ENCODE measurements around the gene C1orf21.

Gene C1orf21

DNA sequence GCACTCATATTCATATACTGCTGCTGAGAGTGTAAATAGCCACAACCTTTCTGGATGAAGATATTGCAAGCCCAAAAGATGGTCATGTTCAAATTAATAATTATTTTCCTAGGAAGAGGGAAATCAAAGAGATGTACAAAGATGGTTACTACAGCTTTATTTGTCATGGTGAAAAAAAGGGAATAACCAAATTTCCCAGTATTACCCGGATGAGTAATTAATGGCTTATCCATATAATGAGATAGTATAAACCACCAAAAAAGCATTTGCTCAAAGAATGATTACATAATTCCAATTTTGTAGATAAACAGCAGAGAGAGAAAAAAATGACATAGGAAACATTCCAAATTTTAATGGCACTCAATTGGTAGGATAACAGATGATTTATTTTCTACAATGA lies 165.6 kb downstream of the C1orf21 start:
- Mint-ChIP-seq H3K4me3 (no peak overlapping the region), H3K27me3 (ENCODE audit: low read depth) (peaks cover 7% of the 10 kb centered on the region), H3K9me3 (no peaks in the 10 kb centered on the region), H3K4me1 (ENCODE audit: low read depth) (no peaks in the 10 kb centered on the region), H3K36me3 (ENCODE audit: low read depth) (no peaks in the 10 kb centered on the region), H3K27ac (no peak overlapping the region)
- DNase-seq (ENCODE audit: low spot score), result no peak

DNA sequence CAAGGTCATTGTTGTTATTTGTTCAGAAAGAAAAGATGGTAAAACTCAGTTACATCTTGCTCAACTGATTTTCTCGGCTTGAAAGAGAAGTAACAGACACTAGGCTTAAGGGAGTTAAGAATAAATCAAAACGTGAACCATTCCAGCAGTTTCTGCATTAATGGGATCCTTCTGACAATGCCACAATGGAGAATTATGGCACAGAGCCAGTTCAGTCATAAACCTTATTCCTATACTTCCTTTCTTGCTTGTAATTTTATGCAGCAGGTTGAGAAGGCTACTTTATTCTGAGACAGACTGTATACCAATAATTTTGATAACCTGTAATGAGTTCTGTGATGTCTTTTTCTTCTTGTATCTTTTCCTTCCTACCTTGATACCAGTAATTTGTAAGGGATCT lies 167.0 kb downstream of the C1orf21 start:
- Mint-ChIP-seq H3K4me3 (no peak overlapping the region), H3K27ac (no peak overlapping the region), H3K9me3 (no peaks in the 10 kb centered on the region), H3K27me3 (ENCODE audit: low read depth) (peaks cover 7% of the 10 kb centered on the region), H3K36me3 (ENCODE audit: low read depth) (no peaks in the 10 kb centered on the region), H3K4me1 (ENCODE audit: low read depth) (no peaks in the 10 kb centered on the region)
- no peak for DNase-seq (ENCODE audit: low spot score)

DNA sequence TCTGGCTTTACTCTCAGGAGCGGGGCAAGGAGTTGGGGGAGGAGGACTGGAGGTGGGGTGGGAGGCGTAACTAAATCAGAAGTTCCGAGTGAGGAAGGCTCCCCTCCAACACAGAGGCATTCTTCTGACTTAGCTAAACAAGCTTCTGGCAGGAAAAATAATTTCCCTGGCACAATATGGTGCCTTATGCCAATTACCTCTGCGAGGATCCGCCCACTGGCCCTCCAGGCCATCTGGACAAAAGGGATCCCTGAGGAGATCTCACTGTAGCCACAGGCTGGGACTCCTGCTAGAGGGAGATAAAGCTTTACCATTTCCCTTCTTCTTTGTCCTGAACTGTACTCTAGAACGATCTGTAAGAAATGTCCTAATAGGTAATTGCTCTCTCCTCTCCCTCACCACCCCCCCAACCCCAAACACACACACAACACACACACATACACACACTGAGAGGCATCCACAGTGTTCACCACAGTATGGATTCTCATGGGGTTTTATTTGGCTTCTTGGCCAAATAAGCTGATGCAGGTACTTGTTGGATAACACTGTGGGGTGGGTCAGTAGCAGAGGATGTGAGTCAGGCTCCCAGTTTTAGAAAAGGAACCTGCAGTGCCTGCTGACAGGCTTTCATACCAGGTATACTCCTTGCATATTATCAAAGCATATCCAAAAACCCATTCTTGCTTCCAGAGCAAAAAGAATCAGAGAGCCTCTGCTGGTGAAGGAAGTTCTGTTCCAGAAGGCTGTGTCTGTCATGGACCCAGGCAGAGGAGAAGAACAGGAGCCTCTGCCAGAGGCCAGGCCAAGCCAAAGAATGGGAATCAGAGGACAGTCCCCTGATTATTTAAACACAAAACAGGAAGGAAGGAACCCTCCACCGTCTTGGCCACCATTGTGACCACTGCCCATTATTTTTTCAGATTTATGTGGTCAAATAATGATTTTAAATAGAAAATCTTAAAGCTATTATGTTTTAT lies 169.1 kb downstream of the C1orf21 start:
- Mint-ChIP-seq H3K4me3 (no peak overlapping the region), H3K4me1 (ENCODE audit: low read depth) (no peaks in the 10 kb centered on the region), H3K27me3 (ENCODE audit: low read depth) (peaks cover 7% of the 10 kb centered on the region), H3K27ac (no peak overlapping the region), H3K36me3 (ENCODE audit: low read depth) (no peaks in the 10 kb centered on the region), H3K9me3 (no peaks in the 10 kb centered on the region)
- no peak for DNase-seq (ENCODE audit: low spot score)

DNA sequence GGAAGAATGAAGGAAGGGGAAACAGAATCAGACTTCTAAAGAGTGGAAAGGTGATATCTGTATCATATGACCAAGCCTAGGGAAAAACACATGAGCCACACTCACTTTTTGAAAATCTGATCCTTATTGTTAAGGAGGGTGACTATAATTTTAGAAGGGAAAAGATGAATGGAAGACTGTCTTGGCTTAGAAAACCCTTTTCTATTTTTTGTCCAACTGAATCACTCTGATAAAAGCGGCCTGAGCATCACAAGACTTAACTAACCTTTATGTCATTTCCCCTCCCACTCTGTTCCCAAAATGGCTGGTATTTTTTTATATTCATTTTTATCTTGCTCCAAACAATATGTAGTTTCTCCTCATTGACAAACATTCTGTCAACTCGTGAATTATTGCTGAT lies 169.8 kb downstream of the C1orf21 start:
- DNase-seq (ENCODE audit: low spot score), result no peak
- H3K27ac Mint-ChIP-seq, result no peak overlapping the region
- no peaks in the 10 kb centered on the region for H3K36me3 Mint-ChIP-seq (ENCODE audit: low read depth)
- H3K4me3 Mint-ChIP-seq, result no peak overlapping the region
- H3K9me3 Mint-ChIP-seq, result no peaks in the 10 kb centered on the region
- peaks cover 7% of the 10 kb centered on the region for H3K27me3 Mint-ChIP-seq (ENCODE audit: low read depth)
- H3K4me1 Mint-ChIP-seq (ENCODE audit: low read depth), result no peaks in the 10 kb centered on the region

DNA sequence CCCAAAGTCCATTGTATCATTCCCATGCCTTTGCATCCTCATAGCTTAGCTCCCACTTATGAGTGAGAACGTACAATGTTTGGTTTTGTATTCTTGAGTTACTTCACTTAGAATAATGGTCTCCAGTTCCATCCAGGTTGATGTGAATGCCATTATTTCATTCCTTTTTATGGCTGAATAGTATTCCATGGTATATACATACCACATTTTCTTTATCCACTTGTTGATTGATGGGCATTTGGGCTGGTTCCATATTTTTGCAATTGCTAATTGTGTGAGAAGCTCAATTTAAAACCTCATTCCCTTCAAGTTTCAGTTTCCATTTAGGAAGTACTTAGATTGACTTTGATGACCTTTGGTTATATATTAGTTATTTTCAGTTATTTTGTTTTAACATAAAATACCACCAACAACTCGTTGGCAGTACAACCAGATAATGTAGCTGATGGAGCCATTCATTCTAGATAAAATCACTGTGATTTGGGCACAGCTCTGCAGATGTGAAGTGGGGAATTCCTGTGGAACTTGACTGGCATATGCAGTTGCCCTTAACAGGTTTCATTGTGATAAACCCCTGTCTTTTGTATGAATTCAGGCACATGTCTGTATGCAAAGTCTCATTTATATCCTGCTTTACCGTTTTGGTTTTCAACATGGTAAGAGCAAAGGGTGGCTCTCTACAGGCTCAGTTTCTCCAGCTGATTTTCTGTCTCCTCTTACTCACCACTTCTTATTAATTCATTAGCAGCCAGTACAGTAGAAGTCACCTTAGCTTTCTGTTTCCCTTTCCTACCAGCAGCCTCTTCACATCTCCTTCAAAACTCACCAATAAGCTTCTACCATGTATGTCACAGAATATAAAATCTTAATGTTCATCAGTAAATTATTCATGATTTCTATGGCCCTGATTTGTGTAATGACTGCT lies 170.9 kb downstream of the C1orf21 start:
- peaks cover 2% of the 10 kb centered on the region for H3K27me3 Mint-ChIP-seq (ENCODE audit: low read depth)
- H3K4me3 Mint-ChIP-seq, result no peak overlapping the region
- H3K27ac Mint-ChIP-seq, result no peak overlapping the region
- H3K4me1 Mint-ChIP-seq (ENCODE audit: low read depth), result no peaks in the 10 kb centered on the region
- no peaks in the 10 kb centered on the region for H3K9me3 Mint-ChIP-seq
- no peaks in the 10 kb centered on the region for H3K36me3 Mint-ChIP-seq (ENCODE audit: low read depth)
- DNase-seq (ENCODE audit: low spot score), result no peak

DNA sequence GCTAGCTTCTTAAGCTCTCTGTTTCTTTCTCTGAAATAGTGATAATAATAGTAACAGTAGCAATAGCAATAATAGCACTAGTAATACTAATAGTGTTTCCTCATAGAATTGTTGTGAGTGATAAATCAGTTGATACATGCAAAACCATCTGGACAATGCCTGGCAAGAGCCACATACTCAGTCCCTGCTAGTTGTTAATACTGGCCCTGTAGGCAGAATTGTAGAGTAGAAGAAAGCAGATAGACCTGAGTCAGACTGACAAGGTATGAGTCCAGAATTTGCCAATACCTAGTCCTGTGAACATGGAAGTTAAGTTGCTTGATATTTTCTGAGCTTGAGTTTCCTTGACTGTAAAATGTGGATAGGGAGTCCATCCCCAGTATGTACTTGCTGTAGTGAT lies 171.9 kb downstream of the C1orf21 start:
- H3K4me1 Mint-ChIP-seq (ENCODE audit: low read depth), result no peaks in the 10 kb centered on the region
- no peak overlapping the region for H3K4me3 Mint-ChIP-seq
- H3K9me3 Mint-ChIP-seq, result no peaks in the 10 kb centered on the region
- no peaks in the 10 kb centered on the region for H3K36me3 Mint-ChIP-seq (ENCODE audit: low read depth)
- no peak for DNase-seq (ENCODE audit: low spot score)
- H3K27me3 Mint-ChIP-seq (ENCODE audit: low read depth), result peaks cover 4% of the 10 kb centered on the region
- H3K27ac Mint-ChIP-seq, result no peak overlapping the region

DNA sequence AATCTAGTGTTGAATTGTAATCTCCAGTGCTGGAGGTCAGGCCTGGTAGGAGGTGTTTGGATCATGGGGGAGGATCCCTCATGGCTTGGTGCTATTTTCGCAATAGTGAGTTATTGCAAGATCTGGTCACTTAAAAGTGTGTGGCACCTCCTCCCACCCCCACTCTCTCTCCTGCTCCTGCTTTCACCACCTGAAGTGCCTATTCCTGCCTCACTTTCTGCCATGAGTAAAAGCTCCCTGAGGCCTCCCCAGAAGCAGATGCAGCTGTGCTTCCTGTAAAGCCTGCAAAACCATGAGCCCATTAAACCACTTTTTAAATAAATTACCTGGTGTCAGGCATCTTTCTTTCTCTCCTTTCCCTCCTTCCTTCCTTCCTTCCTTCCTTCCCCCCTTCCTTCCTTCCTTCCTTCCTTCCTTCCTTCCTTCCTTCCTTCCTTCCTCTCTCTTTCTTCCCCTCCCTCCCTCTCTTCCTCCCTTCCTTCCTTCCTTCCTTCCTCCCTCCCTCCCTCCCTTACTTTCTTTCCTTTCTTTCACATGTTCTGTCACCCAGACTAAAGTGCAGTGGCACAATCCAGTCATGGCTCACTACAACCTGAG lies 172.4 kb downstream of the C1orf21 start:
- Mint-ChIP-seq H3K27me3 (ENCODE audit: low read depth) (peaks cover 4% of the 10 kb centered on the region), H3K4me1 (ENCODE audit: low read depth) (no peaks in the 10 kb centered on the region), H3K4me3 (no peak overlapping the region), H3K9me3 (no peaks in the 10 kb centered on the region), H3K36me3 (ENCODE audit: low read depth) (no peaks in the 10 kb centered on the region), H3K27ac (no peak overlapping the region)
- DNase-seq (ENCODE audit: low spot score), result no peak

DNA sequence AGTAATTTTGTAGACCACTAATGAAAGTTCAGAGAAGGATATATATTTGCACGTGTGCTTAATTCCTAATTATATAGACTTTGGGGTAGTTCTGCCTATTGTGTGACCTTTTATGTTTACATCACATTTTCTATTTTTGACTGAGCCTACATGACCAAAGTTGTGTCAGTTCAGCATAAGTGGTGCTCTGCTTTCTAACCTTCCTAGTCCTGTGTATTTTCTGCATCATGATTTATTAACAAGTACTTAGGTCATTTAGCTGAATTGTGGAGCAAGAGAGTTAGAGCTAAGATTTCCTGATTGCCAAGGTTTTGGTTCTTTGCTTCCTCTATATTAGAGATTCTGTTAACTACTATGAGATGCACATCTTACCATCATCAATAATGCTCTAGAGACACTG lies 176.0 kb downstream of the C1orf21 start:
- H3K4me3 Mint-ChIP-seq, result no peak overlapping the region

DNA sequence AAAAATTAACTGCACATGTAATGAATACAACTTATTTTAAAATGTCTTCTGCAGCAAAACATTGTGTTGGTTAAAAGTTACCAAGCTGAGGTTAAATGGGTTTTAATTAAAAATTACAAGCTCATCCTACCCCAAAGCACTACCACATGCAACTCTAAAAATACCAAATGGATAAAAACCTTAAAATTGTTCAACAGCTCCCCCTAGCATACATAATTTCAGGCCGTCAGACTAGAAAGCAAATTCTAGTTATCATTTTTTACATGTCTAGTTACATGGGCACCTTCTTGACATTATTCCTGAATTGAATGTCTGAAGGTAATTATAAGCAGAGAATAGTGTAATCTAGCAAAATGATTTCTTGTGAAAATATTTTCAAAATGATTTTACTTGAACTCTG lies 176.5 kb downstream of the C1orf21 start:
- H3K27ac Mint-ChIP-seq, result no peak overlapping the region
- DNase-seq (ENCODE audit: low spot score), result no peak
- no peaks in the 10 kb centered on the region for H3K36me3 Mint-ChIP-seq (ENCODE audit: low read depth)
- H3K9me3 Mint-ChIP-seq, result no peaks in the 10 kb centered on the region
- H3K4me1 Mint-ChIP-seq (ENCODE audit: low read depth), result no peaks in the 10 kb centered on the region
- peaks cover 8% of the 10 kb centered on the region for H3K27me3 Mint-ChIP-seq (ENCODE audit: low read depth)
- H3K4me3 Mint-ChIP-seq, result no peak overlapping the region

More for the DNA sequence above, 176.0 kb downstream of the C1orf21 start:
- no peak overlapping the region for H3K27ac Mint-ChIP-seq
- no peaks in the 10 kb centered on the region for H3K4me1 Mint-ChIP-seq (ENCODE audit: low read depth)
- H3K36me3 Mint-ChIP-seq (ENCODE audit: low read depth), result no peaks in the 10 kb centered on the region
- peaks cover 5% of the 10 kb centered on the region for H3K27me3 Mint-ChIP-seq (ENCODE audit: low read depth)
- no peaks in the 10 kb centered on the region for H3K9me3 Mint-ChIP-seq
- no peak for DNase-seq (ENCODE audit: low spot score)

DNA sequence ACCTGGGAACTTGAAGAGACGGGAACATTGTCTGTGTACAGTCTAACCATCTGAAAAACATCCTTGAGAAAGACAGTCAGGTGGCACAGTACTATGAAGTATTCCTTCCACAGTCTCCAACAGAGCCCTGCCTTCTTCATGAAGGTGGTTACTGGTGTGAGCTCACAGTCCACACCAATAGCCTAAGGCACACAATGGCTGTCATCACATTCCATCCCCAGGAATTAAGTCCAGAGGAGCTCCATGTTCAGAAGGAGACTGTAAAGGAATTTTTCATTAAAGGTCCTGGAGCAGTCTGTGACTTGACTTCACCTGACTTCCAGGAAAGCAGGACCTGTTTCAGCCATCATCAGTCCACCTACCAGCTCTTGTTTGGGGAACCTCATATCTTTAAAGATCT lies 180.2 kb downstream of the C1orf21 start:
- Mint-ChIP-seq H3K27me3 (ENCODE audit: low read depth) (peaks cover 13% of the 10 kb centered on the region), H3K27ac (no peak overlapping the region), H3K9me3 (no peaks in the 10 kb centered on the region), H3K4me3 (no peak overlapping the region), H3K4me1 (ENCODE audit: low read depth) (no peaks in the 10 kb centered on the region), H3K36me3 (ENCODE audit: low read depth) (no peaks in the 10 kb centered on the region)
- no peak for DNase-seq (ENCODE audit: low spot score)

DNA sequence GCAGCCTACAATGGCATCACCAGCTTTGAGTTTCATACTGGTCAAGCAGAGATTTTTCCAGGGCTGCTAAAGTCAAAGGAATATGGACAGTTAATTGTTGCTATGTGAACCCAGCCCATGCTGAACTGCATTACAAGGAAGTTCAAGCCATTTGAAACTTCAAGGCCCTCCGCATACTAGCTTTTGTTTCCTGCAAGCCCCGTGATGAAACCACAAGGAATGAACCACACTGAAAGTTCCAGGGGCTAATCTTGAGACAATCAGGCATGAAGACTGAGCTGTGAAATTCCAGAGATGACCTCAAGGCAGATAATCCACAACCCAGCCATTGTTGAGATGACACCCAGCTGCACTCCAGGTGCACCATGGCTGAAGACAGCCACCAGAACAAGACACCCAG lies 180.8 kb downstream of the C1orf21 start:
- Mint-ChIP-seq H3K4me3 (no peak overlapping the region), H3K27me3 (ENCODE audit: low read depth) (peaks cover 13% of the 10 kb centered on the region), H3K36me3 (ENCODE audit: low read depth) (no peaks in the 10 kb centered on the region), H3K9me3 (no peaks in the 10 kb centered on the region), H3K4me1 (ENCODE audit: low read depth) (no peaks in the 10 kb centered on the region), H3K27ac (no peak overlapping the region)
- no peak for DNase-seq (ENCODE audit: low spot score)

DNA sequence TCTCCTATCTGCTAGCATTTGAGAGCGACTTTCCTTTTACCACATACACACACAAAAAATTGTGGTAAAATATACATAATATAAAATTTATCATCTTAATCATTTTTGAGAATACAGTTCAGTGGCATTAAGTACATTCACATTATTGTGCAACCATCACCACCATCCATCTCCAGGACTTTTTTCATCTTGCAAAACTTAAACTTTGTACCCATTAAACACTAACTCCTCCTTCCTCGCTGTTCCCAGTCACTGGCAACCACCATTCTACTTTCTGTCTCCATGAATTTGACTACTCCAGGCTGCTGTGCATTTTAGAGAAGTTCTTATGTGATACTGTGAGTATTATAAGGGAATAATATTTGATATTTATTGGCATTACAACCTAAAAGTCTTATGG lies 181.3 kb downstream of the C1orf21 start:
- Mint-ChIP-seq H3K27me3 (ENCODE audit: low read depth) (peaks cover 10% of the 10 kb centered on the region), H3K4me1 (ENCODE audit: low read depth) (no peaks in the 10 kb centered on the region), H3K4me3 (no peak overlapping the region), H3K27ac (no peak overlapping the region), H3K36me3 (ENCODE audit: low read depth) (no peaks in the 10 kb centered on the region), H3K9me3 (no peaks in the 10 kb centered on the region)
- DNase-seq (ENCODE audit: low spot score), result no peak

DNA sequence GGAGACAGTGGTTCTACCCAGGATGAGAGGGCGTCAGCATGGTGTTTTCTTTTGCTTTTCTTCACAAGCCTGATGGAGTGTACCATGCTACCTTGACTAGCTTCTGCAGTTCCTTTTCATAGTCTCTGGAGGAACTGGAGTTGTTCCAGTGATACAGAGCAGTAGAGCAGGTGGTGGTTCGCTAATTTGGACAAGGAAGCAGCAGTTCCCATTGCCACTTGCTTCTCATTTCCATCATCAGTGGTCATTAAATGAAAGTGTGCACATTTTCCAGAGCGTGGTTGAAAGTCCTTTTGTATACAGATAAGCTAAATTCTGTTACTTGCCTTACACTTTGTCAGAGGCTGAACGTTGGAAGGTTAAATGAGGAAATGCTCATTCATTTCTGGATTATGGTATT lies 182.3 kb downstream of the C1orf21 start:
- H3K9me3 Mint-ChIP-seq, result no peaks in the 10 kb centered on the region
- no peak overlapping the region for H3K27ac Mint-ChIP-seq
- no peaks in the 10 kb centered on the region for H3K4me1 Mint-ChIP-seq (ENCODE audit: low read depth)
- no peak overlapping the region for H3K4me3 Mint-ChIP-seq
- no peak for DNase-seq (ENCODE audit: low spot score)
- H3K27me3 Mint-ChIP-seq (ENCODE audit: low read depth), result peaks cover 10% of the 10 kb centered on the region
- no peaks in the 10 kb centered on the region for H3K36me3 Mint-ChIP-seq (ENCODE audit: low read depth)

DNA sequence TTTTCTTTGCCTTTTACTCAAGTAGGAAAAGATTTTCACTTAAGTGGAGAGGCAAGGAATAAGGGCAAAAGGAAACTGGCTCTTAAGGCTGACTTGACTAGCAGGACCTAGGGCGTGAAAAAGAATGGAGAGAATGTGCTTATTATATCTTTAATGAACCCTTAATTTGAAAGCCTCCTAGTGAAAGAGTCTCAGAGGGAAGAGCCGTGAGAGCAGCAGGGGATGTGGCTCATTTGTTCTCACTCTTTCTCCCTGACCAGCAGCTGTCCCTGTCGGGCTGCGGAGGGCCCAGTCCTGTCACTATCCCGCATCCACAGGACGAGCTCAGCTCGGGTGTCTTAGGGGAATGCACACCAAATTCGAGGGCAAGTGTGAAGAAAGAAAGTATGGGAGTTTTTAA lies 187.8 kb downstream of the C1orf21 start:
- DNase-seq (ENCODE audit: low spot score), result no peak
- H3K4me3 Mint-ChIP-seq, result no peak overlapping the region
- H3K4me1 Mint-ChIP-seq (ENCODE audit: low read depth), result no peaks in the 10 kb centered on the region
- no peaks in the 10 kb centered on the region for H3K9me3 Mint-ChIP-seq
- H3K27ac Mint-ChIP-seq, result no peak overlapping the region
- H3K36me3 Mint-ChIP-seq (ENCODE audit: low read depth), result no peaks in the 10 kb centered on the region
- peaks cover 1% of the 10 kb centered on the region for H3K27me3 Mint-ChIP-seq (ENCODE audit: low read depth)

Data from T-helper 2 cell treated with Interferon-gamma antibody and Interleukin-4, amounts not matched to agents 5 μg/mL and 100 μg/mL, for 36 hours (primary cell).